Lower lobe of right lung (tissue), 2 donors: ENCODE data around the gene MEX3D. TPM values are rescaled to one million over a fixed set of nuclear protein-coding genes. Genes with fewer than 3 reads are reported as not detected.

Source experiments
- ATAC-seq, 2 donors: fragments of 200-7000 bp; cut with Tn5 transposase; one replicate each; pipeline ENCODE4 v1.9.1; 2020 to 2022; ENCODE audit warnings: mild to moderate bottlenecking in 2 of 2, moderate library complexity in 2 of 2
- DNase-seq: peaks from one replicate; pipeline ENCODE4 v3.0.0-alpha.2; 2020
- H3K27ac ChIP-seq: fragments of 200-600 bp; one replicate; pipeline ENCODE4 v1.8.0; 2022
- H3K27me3 ChIP-seq: fragments of 200-600 bp; one replicate; pipeline ENCODE4 v1.8.0; 2022; ENCODE audit warnings: low read depth
- H3K36me3 ChIP-seq: fragments of 200-600 bp; one replicate; pipeline ENCODE4 v1.8.0; 2022; ENCODE audit warnings: mild to moderate bottlenecking
- H3K4me1 ChIP-seq: fragments of 200-600 bp; one replicate; pipeline ENCODE4 v1.8.0; 2022
- H3K4me3 ChIP-seq: fragments of 200-600 bp; one replicate; pipeline ENCODE4 v1.8.0; 2022; ENCODE audit warnings: mild to moderate bottlenecking
- H3K9me3 ChIP-seq: fragments of 200-600 bp; one replicate; pipeline ENCODE4 v1.8.0; 2022
- CTCF ChIP-seq: fragments of 200-600 bp; IDR thresholded peaks from one replicate; pipeline ENCODE4 v1.8.0; 2022; ENCODE audit warnings: antibody characterized with exemption, mild to moderate bottlenecking
- intact Hi-C: fragments of 100-400 bp; cut with DNase I; formaldehyde crosslinking; loops from one replicate; pipeline ENCODE4 v1.11.0; 2022
- long read RNA-seq: library from polyadenylated mRNA; unstranded; transcript quantifications from one replicate; pipeline ENCODE4 v2.0.0, GENCODE V29; 2021
- total RNA-seq: library from RNA; stranded (reverse); fragmentation: NEBNext Ultra II Directional; extraction: Animal tissue kit (Norgen Biotek cat#: 25700); gene quantifications from one replicate; pipeline ENCODE4 v1.2.1, GENCODE V29; 2021
- donor health status: DM: no; HTN: yes; CAD: no; lungs with severe emphysema.

MEX3D gene
- 18.5 TPM for total RNA-seq
- long read RNA-seq, partial matches to known transcripts, result 0 of 4 reads
- long read RNA-seq, other reads (novel, unspliced or antisense), result 2 of 4 reads

GRCh38 chr19:1568320-1569019 is at the start of gene MEX3D:
TSS of gene MEX3D (minus strand) at chr19:1568325. CDS start at chr19:1568058, 267 bp downstream.
- H3K4me1 ChIP-seq, result peaks cover 14% of the 10 kb centered on the region
- peak within 1 kb of the TSS; percentile 73 for H3K4me3 ChIP-seq
- H3K27ac ChIP-seq, result peak within 1 kb of the TSS; percentile 82
- no peaks in the 10 kb centered on the region for H3K27me3 ChIP-seq
- no peaks in the 10 kb centered on the region for H3K9me3 ChIP-seq
- intact Hi-C loops, result no loop called here
- DNase-seq (peak; percentile 79), ATAC-seq (peak; percentile 80 to 91)
- TF ChIP-seq CTCF, result no peak
- H3K36me3 ChIP-seq, result no peaks in the 10 kb centered on the region

GRCh38 chr19:1616875-1617274 is 48.8 kb upstream of the MEX3D start:
- Histone ChIP-seq H3K27ac (no peak overlapping the region), H3K9me3 (no peaks in the 10 kb centered on the region), H3K4me3 (no peak overlapping the region), H3K27me3 (no peaks in the 10 kb centered on the region), H3K36me3 (peaks cover 86% of the 10 kb centered on the region), H3K4me1 (no peaks in the 10 kb centered on the region)
- intact Hi-C loops, result no loop called here
- ATAC-seq, result no peak
- DNase-seq, result no peak
- no peak for TF ChIP-seq CTCF

DNA sequence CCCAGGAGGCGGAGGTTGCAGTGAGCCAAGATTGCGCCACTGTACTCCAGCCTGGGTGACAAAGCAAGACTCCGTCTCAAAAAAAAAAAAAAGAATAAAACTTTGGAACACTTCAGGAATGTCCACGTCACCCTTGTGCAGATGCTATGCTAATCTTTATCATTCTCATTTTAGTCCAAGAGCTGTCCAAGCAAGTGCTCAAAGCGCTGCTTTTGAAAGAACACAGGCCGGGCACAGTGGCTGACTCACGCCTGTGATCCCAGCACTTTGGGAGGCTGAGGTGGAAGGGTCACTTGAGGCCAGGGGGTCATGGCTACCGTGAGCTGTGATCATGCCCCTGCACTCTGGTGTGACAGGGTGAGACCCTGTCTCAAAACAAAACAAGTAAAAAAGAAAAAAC is 48.3 kb upstream of the MEX3D start:
- TF ChIP-seq CTCF, result no peak
- H3K4me1 ChIP-seq, result no peaks in the 10 kb centered on the region
- intact Hi-C loops, result no loop called here
- ATAC-seq (no peak), DNase-seq (no peak)
- H3K9me3 ChIP-seq, result no peaks in the 10 kb centered on the region
- H3K36me3 ChIP-seq, result peaks cover 85% of the 10 kb centered on the region
- no peak overlapping the region for H3K27ac ChIP-seq
- no peaks in the 10 kb centered on the region for H3K27me3 ChIP-seq
- H3K4me3 ChIP-seq, result no peak overlapping the region

- Histone ChIP-seq H3K27ac (no peak overlapping the region), H3K36me3 (peaks cover 79% of the 10 kb centered on the region), H3K27me3 (no peaks in the 10 kb centered on the region), H3K4me3 (no peak overlapping the region), H3K4me1 (no peaks in the 10 kb centered on the region), H3K9me3 (no peaks in the 10 kb centered on the region)
- ATAC-seq (no peak), DNase-seq (no peak)
- no peak for TF ChIP-seq CTCF
- intact Hi-C loops, result no loop called here
Measured at GRCh38 chr19:1615156-1615765, 47.1 kb upstream of the MEX3D start.

DNA sequence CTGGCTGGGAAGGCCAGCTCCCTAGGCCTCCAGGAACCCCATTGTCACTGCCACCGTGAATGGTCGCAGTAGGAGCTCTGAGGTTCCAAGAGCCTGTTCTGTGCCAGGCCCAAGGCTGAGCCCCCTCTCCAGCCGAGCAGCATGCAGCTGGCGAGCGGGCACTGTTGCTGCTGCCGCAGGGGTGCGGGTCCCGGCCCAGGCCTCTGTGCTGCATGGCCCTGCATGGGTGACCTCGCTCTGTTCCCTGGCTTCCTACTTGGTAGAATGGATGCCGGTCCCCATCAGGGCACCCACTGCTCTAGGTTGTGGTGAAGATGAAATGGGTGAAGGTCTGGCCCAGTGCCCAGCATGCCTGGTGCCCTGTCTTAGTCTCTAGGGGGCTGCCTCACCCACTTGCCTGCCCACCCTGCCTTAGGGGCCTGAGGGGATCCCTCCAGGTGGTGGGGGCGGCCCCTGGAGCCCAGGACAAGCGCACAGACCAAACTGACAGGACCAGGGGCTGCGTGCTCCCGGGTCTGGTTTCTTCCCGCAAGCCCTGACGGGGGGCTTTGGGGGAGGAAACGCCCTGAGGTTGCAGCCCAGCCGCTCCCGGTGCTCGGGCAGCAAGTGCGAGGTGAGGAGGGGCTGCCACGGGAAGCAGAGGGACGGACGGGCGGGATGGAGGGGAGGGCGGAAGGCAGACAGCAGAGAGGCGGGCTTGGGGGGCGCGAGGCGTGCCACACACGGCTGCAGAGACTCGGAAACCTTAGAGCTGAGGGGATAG is 45.9 kb upstream of the MEX3D start:
- DNase-seq (no peak), ATAC-seq (no peak)
- Histone ChIP-seq H3K9me3 (no peaks in the 10 kb centered on the region), H3K36me3 (peaks cover 66% of the 10 kb centered on the region), H3K27ac (no peak overlapping the region), H3K27me3 (no peaks in the 10 kb centered on the region), H3K4me1 (peaks cover 8% of the 10 kb centered on the region), H3K4me3 (no peak overlapping the region)
- no peak for TF ChIP-seq CTCF
- intact Hi-C loops, result no loop called here
